HG03095 (cell line): Measurements from ENCODE around the gene NXPH2.
"Not testable (repeated sequence)": the region's sequence is repeated elsewhere in the genome, so short reads cannot be mapped to it uniquely, and the experiment has no call there.

Source experiments
- ATAC-seq: cut with Tn5 transposase; IDR thresholded peaks from one replicate; pipeline ENCODE4 v1.9.1; 2021; ENCODE audit warnings: moderate library complexity; ENCODE audit not compliant: unreplicated experiment

Gene NXPH2

DNA sequence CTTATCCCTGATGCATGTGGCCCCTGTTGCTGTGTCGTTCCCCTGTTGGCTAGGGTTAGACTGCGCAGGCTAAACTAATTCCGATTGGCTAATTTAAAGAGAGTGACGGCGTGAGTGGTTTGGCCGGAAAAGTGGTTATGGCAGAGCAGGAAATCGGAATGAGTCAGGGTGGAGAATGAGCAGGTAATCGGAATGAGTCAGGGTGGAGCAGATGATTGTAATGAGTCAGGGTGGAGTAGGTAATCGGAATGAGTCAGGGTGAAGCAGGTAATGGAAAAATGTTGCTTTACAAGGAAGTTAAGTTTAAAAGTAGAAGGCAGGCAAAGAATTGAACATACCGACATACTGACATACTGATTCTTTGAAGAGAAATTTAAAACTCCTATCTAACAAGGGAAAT, 135.4 kb downstream of the NXPH2 start:
- not testable (repeated sequence) for ATAC-seq

DNA sequence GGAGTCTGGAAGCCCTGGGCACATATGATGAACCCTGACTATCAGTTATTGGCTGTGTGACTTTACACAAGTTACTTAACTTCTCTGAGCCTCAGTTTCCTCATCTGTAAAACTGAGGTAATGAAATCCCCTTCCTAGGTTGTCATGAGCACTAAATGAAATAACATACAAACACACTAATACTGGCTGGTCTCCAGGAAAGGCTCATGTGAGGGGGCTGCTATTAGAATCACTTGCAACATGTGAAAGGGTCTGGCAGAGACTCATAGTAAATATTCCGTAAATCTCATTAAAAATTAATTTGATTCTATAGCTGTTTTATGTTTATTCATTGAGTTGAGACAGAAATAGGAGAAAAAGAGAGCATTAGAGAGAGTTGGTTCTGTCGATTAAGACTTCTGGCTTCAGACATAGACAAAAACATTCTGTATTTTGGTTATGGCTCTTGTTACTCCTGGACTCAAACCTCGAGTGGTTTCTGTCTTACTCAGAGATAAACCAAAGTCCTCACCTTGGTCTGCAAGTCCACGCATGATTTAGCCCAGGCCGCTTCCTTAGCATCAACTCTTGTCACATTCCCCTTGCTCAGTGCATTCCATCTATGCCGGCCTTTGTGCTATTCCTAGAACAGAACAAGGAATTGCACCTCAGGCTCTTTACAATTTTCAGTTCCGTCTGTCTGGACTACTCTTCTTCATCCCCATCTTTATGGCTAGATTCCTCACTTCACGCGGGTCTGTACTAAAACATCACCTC, 139.1 kb downstream of the NXPH2 start:
- no peak for ATAC-seq

DNA sequence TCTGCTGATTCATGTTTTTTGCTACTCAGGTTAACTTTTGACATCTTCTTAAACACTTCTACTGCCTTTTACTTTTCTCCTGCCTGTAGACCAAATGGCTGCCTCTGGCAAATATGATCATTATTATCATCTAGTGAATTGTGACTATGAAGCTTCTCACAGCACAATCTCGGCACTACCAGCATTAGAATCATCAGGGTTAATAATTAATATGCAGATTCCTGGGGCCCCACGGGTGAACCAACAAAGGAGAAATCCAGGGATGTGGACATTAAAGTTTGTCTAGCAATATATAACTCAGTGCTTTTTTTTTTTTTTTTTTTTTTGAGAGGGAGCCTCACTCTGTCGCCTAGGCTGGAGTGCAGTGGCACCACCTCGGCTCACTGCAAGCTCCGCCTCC, 142.5 kb downstream of the NXPH2 start:
- no peak for ATAC-seq

DNA sequence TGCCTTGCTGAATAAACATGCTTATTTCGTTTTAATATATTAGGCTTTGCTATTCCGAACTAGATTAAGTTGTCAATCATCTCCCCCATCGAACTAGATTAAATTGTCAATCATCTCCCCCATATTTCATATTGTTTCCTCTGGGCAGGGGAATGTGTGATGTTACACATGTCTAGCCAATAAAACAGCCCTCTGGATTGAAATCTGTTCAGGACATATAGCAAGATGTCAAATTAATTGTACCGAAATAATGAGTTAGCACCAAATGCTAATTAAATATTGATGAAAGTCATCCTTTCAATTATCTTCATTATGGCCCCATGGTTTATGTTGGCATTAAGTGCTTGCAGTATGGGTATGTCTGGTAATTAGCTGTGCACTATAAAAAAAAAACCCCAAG, 143.1 kb downstream of the NXPH2 start:
- no peak for ATAC-seq

DNA sequence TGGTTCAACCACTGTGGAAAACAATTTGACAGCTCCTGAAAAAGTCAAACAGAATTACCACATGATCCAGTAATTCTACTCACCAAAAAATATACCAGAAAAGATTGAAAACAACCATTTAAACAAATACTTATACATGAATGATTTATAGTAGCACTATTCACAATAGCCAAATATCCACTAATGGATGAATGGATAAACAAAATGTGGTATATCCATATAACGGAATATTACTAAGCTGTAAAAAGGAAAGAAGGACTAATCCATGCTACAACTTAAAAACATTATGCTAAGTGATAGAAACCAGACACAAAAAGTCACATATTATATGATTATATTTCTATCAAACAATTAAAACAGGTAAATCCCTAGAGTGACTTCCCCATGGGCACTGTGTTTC, 147.1 kb downstream of the NXPH2 start:
- ATAC-seq, result no peak

DNA sequence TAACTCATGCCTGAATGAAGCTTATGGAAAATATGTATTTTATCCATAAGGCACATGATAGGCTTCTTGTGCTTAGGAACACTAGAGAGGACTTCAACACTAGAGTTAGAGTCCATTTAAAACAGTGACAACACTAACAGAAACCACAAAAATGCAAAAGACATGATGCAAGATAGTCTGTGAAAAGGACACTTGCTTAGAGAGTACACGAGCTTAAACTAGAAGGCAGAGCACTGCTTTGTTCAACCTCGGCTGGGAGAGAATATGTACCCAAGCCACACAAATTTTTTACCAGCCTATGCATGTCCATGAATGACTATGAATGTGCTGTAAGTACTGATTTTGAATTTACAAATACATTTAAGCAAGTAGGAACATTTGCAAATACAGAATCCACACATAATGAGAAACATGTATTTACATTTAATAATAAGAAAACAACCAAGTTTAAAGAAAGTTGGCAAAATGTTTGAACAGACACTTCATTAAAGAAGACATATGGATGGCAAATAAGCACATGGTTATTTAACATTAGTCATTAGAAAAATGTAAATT, 148.0 kb downstream of the NXPH2 start:
- no peak for ATAC-seq

DNA sequence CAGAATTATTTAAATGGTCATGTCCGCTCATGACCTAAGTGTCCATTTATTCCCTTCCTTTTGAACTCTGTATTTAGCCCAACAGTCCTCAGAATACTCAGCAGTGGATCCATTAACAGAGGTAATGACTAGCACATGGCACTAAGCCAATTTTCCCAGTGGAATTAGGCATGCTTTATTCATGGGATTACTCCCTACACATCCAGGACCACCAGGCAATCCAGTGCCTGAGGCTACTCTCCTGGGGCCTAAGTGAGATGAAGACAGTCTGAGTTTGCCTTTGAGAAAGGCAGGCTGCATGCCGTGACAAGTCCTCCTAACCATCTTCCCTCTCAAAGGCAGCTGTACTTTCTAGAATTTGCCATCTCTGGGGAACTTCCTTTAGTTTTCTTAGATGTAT, 150.0 kb downstream of the NXPH2 start:
- ATAC-seq, result no peak

DNA sequence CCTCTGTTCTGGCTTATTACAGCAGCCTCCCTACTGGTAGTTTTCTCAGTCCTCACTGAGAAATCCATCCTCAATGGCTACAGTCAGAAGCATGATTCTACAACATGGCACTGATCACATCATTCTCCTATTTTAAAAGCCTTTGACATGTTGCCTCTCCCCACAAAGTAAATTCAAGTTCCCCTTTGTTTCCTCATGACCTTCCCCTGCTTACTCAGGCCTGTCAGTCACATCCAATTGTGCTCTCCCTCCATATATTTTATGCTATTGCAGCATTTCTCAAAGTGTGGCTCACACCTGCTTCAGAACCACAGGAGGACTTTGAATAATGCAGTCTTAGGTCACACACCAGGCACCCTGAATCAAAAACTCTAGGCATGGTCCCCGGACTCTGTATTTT, 154.0 kb downstream of the NXPH2 start:
- no peak for ATAC-seq

DNA sequence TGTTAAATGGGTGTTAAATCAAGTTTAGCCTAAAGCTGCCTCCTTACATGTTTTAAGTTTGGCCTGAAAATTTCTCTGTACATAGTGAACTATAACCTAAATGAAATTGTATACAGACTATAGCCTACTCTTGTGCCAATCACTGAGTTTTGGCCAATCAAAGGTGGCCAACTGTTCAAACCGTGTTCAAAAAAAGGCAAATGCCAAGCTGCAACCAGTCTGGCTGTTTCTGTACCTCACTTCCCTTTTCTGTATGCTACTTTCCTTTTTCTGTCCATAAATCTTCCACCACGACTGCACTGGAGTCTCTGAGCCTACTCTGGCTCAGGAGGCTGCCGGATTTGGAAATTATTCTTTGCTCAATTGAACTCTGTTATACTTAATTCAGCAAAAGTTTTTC, 157.6 kb downstream of the NXPH2 start:
- no peak for ATAC-seq

DNA sequence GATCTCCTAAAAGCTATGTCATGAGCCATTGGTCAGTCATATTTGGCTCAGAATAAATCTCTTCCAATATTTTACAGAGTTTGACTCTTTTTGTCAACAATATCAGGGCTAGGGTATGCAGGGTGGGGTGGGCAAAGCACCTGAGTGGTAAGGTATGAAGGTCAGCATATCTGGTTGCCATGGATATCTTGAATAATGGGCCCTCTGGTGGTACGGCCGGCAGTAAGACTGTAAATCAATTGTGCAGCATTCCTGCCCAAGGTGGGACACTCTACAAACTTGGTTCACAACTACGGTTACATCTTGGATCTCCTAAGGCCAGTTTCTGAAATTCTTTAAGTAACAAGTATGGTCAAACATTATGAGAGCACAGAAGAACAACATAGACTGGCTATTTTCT, 159.1 kb downstream of the NXPH2 start:
- no peak for ATAC-seq

DNA sequence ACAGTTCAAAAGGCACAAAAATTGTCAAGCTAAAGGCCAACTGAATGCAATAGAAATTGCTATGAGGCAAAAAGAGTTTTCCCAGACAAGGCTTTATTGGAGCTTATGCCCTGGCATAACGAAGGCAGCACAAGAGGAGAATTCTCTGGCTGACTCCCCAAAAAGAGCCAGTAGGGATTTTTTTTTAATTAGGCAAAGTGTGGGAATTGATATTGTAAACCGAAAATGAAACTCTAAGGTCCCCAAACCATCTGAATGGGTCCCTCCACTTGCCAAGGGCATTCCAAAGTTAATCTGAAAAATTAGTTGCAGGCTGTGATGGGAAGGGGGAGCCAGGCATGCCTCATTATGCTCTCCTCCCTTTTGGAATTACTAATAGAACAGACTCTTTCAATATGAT, 159.8 kb downstream of the NXPH2 start:
- no peak for ATAC-seq
